Measurements from ENCODE around the gene PAPLN.

DNA sequence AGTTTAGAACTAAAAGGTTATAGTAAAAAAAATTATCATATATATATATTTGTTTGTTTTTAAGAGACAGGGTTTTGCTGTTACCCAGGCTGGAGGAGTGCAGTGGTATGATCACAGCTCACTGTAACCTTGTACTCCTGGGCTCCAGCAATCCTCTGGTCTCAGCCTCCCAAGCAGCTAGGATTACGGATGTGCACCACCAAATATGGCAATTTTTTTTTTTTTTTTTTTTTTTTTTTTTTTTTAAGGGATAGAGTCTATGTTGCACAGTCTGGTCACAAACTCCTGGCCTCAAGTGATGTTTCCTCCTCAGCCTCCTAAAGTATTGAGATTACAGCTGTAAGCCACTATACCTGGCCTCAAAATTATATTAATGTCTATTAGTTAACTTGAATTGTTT lies 48.7 kb downstream of the PAPLN start:
- TF ChIP-seq, protein P1, sequence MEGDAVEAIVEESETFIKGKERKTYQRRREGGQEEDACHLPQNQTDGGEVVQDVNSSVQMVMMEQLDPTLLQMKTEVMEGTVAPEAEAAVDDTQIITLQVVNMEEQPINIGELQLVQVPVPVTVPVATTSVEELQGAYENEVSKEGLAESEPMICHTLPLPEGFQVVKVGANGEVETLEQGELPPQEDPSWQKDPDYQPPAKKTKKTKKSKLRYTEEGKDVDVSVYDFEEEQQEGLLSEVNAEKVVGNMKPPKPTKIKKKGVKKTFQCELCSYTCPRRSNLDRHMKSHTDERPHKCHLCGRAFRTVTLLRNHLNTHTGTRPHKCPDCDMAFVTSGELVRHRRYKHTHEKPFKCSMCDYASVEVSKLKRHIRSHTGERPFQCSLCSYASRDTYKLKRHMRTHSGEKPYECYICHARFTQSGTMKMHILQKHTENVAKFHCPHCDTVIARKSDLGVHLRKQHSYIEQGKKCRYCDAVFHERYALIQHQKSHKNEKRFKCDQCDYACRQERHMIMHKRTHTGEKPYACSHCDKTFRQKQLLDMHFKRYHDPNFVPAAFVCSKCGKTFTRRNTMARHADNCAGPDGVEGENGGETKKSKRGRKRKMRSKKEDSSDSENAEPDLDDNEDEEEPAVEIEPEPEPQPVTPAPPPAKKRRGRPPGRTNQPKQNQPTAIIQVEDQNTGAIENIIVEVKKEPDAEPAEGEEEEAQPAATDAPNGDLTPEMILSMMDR (IDR thresholded peaks at IDR 0.05; ENCODE audit: insufficient read depth, low read length) = no peak
- TF ChIP-seq, protein P2, sequence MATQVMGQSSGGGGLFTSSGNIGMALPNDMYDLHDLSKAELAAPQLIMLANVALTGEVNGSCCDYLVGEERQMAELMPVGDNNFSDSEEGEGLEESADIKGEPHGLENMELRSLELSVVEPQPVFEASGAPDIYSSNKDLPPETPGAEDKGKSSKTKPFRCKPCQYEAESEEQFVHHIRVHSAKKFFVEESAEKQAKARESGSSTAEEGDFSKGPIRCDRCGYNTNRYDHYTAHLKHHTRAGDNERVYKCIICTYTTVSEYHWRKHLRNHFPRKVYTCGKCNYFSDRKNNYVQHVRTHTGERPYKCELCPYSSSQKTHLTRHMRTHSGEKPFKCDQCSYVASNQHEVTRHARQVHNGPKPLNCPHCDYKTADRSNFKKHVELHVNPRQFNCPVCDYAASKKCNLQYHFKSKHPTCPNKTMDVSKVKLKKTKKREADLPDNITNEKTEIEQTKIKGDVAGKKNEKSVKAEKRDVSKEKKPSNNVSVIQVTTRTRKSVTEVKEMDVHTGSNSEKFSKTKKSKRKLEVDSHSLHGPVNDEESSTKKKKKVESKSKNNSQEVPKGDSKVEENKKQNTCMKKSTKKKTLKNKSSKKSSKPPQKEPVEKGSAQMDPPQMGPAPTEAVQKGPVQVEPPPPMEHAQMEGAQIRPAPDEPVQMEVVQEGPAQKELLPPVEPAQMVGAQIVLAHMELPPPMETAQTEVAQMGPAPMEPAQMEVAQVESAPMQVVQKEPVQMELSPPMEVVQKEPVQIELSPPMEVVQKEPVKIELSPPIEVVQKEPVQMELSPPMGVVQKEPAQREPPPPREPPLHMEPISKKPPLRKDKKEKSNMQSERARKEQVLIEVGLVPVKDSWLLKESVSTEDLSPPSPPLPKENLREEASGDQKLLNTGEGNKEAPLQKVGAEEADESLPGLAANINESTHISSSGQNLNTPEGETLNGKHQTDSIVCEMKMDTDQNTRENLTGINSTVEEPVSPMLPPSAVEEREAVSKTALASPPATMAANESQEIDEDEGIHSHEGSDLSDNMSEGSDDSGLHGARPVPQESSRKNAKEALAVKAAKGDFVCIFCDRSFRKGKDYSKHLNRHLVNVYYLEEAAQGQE (IDR thresholded peaks at IDR 0.05; ENCODE audit: insufficient replicate concordance, low read depth) = no peak
- no peak for TF ChIP-seq POLR2AphosphoS5 (IDR thresholded peaks at IDR 0.05; ENCODE audit: low read depth)

All from HL-60 (cell line).